HFFc6 (cell line): ENCODE measurements around the gene CCNK. TPM values are rescaled to one million over a fixed set of nuclear protein-coding genes. Genes with fewer than 3 reads are reported as not detected.

Source experiments
- DNase-seq: peaks from one replicate; pipeline ENCODE4 v3.0.0-alpha.2; 2018
- H3K27ac Mint-ChIP-seq: 2 replicates; pipeline ENCODE4 v1.8.0; 2020; ENCODE audit warnings: mild to moderate bottlenecking, mixed read lengths
- H3K27me3 Mint-ChIP-seq: 2 replicates; pipeline ENCODE4 v1.8.0; 2021; ENCODE audit warnings: mild to moderate bottlenecking, moderate library complexity, mixed read lengths; ENCODE audit not compliant: insufficient read depth
- H3K36me3 Mint-ChIP-seq: 2 replicates; pipeline ENCODE4 v1.8.0; 2021; ENCODE audit warnings: low read depth, mixed read lengths
- H3K4me1 Mint-ChIP-seq: 2 replicates; pipeline ENCODE4 v1.8.0; 2020; ENCODE audit warnings: low read depth, mixed read lengths
- H3K4me3 Mint-ChIP-seq: 2 replicates; pipeline ENCODE4 v1.8.0; 2020; ENCODE audit warnings: mild to moderate bottlenecking, moderate library complexity, mixed read lengths
- H3K9me3 Mint-ChIP-seq: 2 replicates; pipeline ENCODE4 v1.8.0; 2020; ENCODE audit warnings: mild to moderate bottlenecking, mixed read lengths
- total RNA-seq, 6 experiments: library from RNA; stranded (reverse); fragmentation: NEBNext Ultra II Directional; extraction: Animal tissue kit (Norgen Biotek cat#: 25700); gene quantifications; 2 replicates in 1 of 6; 3 replicates in 5 of 6; pipeline ENCODE4 v1.2.3, GENCODE V29; 2021
- TF ChIP-seq, protein P1 (sequence below): fragments of 200-600 bp; sonication (generic); IDR thresholded peaks from 2 replicates; pipeline ENCODE4 v1.5.0; 2021; ENCODE audit warnings: antibody characterized with exemption, mild to moderate bottlenecking

The CCNK gene
- total RNA-seq, 6 experiments from 2014 or later = 74.9 to 93.1 (median 86.4) TPM

DNA sequence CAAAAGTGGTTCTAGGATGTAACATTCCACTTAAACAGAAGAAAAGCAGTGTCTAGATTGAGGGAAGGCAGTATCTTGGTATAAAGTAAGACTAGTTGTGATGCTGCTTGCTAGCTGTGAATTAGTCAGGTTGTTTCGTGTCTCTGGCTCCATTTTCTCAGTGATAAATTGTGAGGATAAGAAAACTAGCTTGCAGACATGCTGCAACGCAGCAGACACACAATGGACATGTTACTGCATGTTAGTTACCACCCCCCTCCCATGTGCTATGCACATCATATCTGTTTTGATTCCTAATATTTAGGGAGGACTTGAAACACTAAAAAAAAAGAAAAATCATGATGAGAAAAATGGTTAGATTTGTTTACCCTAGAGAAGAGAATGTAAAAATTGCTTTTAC is 2.9 kb downstream of the CCNK start:
- H3K9me3 Mint-ChIP-seq = no peaks in the 10 kb centered on the region
- 0 out of 2 replicates have a peak overlapping the region, but pooled peaks have one; percentile 31 for H3K4me3 Mint-ChIP-seq
- H3K27ac Mint-ChIP-seq = peak overlapping the region; percentile 3; the same call in 1 of the 2 replicates
- TF ChIP-seq, protein P1, sequence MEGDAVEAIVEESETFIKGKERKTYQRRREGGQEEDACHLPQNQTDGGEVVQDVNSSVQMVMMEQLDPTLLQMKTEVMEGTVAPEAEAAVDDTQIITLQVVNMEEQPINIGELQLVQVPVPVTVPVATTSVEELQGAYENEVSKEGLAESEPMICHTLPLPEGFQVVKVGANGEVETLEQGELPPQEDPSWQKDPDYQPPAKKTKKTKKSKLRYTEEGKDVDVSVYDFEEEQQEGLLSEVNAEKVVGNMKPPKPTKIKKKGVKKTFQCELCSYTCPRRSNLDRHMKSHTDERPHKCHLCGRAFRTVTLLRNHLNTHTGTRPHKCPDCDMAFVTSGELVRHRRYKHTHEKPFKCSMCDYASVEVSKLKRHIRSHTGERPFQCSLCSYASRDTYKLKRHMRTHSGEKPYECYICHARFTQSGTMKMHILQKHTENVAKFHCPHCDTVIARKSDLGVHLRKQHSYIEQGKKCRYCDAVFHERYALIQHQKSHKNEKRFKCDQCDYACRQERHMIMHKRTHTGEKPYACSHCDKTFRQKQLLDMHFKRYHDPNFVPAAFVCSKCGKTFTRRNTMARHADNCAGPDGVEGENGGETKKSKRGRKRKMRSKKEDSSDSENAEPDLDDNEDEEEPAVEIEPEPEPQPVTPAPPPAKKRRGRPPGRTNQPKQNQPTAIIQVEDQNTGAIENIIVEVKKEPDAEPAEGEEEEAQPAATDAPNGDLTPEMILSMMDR = no peak
- peaks cover 7% of the 10 kb centered on the region; the same call in 1 of the 2 replicates for H3K27me3 Mint-ChIP-seq
- peaks cover 60% of the 10 kb centered on the region for H3K4me1 Mint-ChIP-seq
- DNase-seq = no peak
- peaks cover 10% of the 10 kb centered on the region; the same call in 1 of the 2 replicates for H3K36me3 Mint-ChIP-seq

DNA sequence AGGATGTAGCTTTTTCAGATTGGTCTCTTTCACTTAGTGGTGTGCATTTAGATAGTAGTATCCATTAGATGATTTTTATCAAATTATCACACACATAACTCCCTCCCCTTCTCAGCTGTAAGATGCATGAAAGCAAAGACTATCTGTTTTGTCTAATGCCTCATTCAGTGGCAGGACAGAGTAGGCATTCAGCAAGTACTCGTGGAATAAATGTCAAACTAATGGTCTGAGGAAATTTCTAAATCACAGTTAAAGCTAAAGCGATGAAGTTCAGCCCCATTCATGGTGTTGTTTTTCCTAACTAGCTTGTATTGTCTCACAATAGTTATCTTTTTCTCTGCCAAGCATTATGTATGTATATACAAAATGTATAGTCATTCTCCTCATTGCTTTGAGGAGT is 16.1 kb downstream of the CCNK start:
- Mint-ChIP-seq H3K9me3 (no peaks in the 10 kb centered on the region), H3K36me3 (peaks cover 51% of the 10 kb centered on the region), H3K27me3 (peaks cover 5% of the 10 kb centered on the region; the same call in 1 of the 2 replicates), H3K4me3 (no peak overlapping the region), H3K4me1 (no peaks in the 10 kb centered on the region; the same call in 1 of the 2 replicates), H3K27ac (no peak overlapping the region)
- TF ChIP-seq, protein P1 = no peak
- no peak for DNase-seq

DNA sequence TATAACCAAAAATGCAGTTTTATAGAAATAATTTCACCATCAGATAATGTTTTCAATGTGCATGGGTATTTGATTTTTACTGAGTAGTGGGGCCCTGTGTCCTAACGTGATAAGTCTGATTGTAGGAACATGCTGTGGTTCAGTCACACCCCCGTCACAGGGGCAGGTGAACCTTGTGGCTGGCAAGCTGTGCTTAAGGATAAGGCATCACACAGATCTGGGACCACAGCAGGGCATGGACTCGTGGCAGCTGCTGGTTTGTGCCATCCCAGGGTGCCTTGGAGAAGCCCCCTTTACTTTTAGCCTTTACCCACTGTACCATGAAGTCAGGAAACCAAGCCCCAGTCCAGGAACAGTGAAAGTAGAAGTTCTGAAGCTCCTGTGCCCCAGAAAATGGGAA is 16.7 kb downstream of the CCNK start:
- H3K4me3 Mint-ChIP-seq = no peak overlapping the region
- TF ChIP-seq, protein P1 = no peak
- H3K27me3 Mint-ChIP-seq = peaks cover 7% of the 10 kb centered on the region
- no peaks in the 10 kb centered on the region; the same call in 1 of the 2 replicates for H3K4me1 Mint-ChIP-seq
- H3K36me3 Mint-ChIP-seq = peaks cover 54% of the 10 kb centered on the region
- DNase-seq = no peak
- no peak overlapping the region for H3K27ac Mint-ChIP-seq
- H3K9me3 Mint-ChIP-seq = no peaks in the 10 kb centered on the region

DNA sequence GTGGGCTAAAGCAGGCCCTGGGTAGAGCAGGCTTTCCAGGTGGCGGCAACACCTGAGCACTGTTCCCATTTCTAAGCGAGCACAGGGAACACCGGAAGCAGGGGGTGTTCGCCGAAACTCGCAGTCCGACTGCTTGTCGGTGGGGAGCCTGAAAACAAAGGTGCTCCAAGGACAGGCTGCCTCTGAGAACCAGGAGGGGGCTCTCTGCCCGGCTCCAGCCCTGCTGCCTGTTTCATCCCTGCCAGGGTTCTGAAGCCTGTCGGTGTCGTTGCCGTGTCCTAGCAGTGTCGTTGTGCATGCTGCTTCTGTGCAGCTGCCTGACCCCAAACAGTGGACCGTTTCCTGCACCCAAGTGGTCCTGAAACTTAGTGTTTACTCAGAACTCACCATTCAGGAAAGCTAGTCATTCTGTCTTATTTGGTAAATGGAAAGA is 21.8 kb downstream of the CCNK start:
- Mint-ChIP-seq H3K27me3 (peaks cover 4% of the 10 kb centered on the region; the same call in 1 of the 2 replicates), H3K4me1 (no peaks in the 10 kb centered on the region), H3K9me3 (no peaks in the 10 kb centered on the region), H3K36me3 (peaks cover 56% of the 10 kb centered on the region), H3K27ac (no peak overlapping the region), H3K4me3 (no peak overlapping the region)
- TF ChIP-seq, protein P1 = no peak
- DNase-seq = no peak

DNA sequence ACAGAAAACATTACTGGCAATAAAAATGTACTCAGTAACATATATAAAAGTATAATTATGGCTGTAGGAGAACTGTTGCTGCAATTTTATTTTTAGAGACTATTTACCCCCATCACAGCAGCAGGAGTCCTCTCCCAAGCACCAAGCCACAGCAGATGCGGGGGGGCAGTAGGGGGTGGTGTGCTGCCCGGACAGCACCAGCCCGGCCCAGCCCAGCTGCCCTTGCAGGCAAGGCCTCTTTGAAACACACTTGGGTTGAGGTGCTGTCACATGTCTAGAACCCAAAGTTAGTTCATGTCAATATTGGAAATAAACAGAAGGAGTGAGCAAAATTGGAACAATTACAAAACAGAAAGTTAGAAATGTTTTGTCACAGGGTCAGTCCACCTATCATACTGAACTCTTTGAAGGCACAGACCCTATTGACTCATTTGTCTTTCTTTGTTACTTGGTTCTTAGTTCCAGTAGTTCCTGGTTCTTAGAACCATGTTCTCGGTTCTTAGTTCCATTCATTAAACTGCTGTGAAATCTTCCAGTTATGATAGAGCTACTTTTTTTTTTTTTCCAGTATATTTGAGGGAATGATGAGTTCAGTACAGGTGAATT is 22.7 kb downstream of the CCNK start:
- Mint-ChIP-seq H3K36me3 (peaks cover 56% of the 10 kb centered on the region), H3K27ac (no peak overlapping the region), H3K4me3 (no peak overlapping the region), H3K4me1 (no peaks in the 10 kb centered on the region), H3K27me3 (peaks cover 4% of the 10 kb centered on the region; the same call in 1 of the 2 replicates), H3K9me3 (no peaks in the 10 kb centered on the region)
- TF ChIP-seq, protein P1 = no peak
- DNase-seq = no peak
